Hepatocyte (in vitro differentiated cells): ENCODE data around the gene IGSF23.

Experiments used
- EZH2 ChIP-seq: fragments of 200-600 bp; sonication (generic); IDR thresholded peaks from 2 replicates; pipeline ENCODE4 v1.6.1; 2016; ENCODE audit warnings: antibody characterized with exemption, mild to moderate bottlenecking, borderline replicate concordance
- TF ChIP-seq, protein P1 (sequence below): fragments of 200-600 bp; sonication (generic); IDR thresholded peaks from 2 replicates; pipeline ENCODE4 v1.5.1; 2016; ENCODE audit warnings: antibody characterized with exemption, mild to moderate bottlenecking; ENCODE audit not compliant: poor library complexity

GRCh38 chr19:44598355-44598754 is 15.0 kb upstream of the IGSF23 start:
- TF ChIP-seq EZH2 = no peak
- TF ChIP-seq, protein P1, sequence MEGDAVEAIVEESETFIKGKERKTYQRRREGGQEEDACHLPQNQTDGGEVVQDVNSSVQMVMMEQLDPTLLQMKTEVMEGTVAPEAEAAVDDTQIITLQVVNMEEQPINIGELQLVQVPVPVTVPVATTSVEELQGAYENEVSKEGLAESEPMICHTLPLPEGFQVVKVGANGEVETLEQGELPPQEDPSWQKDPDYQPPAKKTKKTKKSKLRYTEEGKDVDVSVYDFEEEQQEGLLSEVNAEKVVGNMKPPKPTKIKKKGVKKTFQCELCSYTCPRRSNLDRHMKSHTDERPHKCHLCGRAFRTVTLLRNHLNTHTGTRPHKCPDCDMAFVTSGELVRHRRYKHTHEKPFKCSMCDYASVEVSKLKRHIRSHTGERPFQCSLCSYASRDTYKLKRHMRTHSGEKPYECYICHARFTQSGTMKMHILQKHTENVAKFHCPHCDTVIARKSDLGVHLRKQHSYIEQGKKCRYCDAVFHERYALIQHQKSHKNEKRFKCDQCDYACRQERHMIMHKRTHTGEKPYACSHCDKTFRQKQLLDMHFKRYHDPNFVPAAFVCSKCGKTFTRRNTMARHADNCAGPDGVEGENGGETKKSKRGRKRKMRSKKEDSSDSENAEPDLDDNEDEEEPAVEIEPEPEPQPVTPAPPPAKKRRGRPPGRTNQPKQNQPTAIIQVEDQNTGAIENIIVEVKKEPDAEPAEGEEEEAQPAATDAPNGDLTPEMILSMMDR = no peak
